Fibroblast of villous mesenchyme (primary cell): ENCODE data around the gene DCHS1. TPM values are rescaled to one million over a fixed set of nuclear protein-coding genes. Genes with fewer than 3 reads are reported as not detected.

Experiments
- DNase-seq: peaks from one replicate; pipeline ENCODE4 v3.0.0-alpha.2; 2010; ENCODE audit warnings: low read depth
- H3K4me3 ChIP-seq: 2 replicates; pipeline ENCODE4 v1.5.1; 2011; ENCODE audit warnings: low read depth, mild to moderate bottlenecking, low read length
- CTCF ChIP-seq: IDR thresholded peaks from 2 replicates; pipeline ENCODE4 v1.5.1; 2012; ENCODE audit warnings: low read depth, mild to moderate bottlenecking, low read length; ENCODE audit not compliant: insufficient read depth
- total RNA-seq: library from RNA; depleted of rRNA; stranded (reverse); fragments of >200 nt; gene quantifications from 2 replicates; pipeline ENCODE4 v1.2.3, GENCODE V29; 2012

Gene DCHS1
- total RNA-seq, 1 donor: 33.7 TPM

- no peak for TF ChIP-seq CTCF
- no peak overlapping the region for H3K4me3 ChIP-seq
- DNase-seq: no peak
These were observed 27.1 kb downstream of the DCHS1 start for GRCh38 chr11:6628526-6628925.

- no peak overlapping the region for H3K4me3 ChIP-seq
- TF ChIP-seq CTCF: no peak
- DNase-seq: no peak
These were observed 27.8 kb downstream of the DCHS1 start for GRCh38 chr11:6627762-6628241.

- no peak for DNase-seq
- TF ChIP-seq CTCF: no peak
These were observed 28.4 kb downstream of the DCHS1 start for GRCh38 chr11:6626971-6627761.

GRCh38 chr11:6625832-6626420, 29.7 kb downstream of the DCHS1 start:
- no peak for TF ChIP-seq CTCF
- no peak for DNase-seq
- H3K4me3 ChIP-seq: no peak overlapping the region

More at GRCh38 chr11:6626971-6627761, 28.4 kb downstream of the DCHS1 start:
- H3K4me3 ChIP-seq: no peak overlapping the region

GRCh38 chr11:6625156-6625831, 30.3 kb downstream of the DCHS1 start:
- no peak for DNase-seq
- H3K4me3 ChIP-seq: no peak overlapping the region
- no peak for TF ChIP-seq CTCF

GRCh38 chr11:6623391-6624363, 31.9 kb downstream of the DCHS1 start:
- no peak for TF ChIP-seq CTCF
- DNase-seq: no peak
- no peak overlapping the region for H3K4me3 ChIP-seq
